ENCODE results near the gene IL27RA.

The IL27RA gene

GRCh38 chr19:14078411-14078810 lies 46.8 kb downstream of the IL27RA start:
- no peak for DNase-seq (ENCODE audit: low spot score)
- WGBS, 2 donors (ENCODE audit: extremely low coverage in 2 of 2, insufficient read length in 2 of 2, insufficient replicate concordance in 1 of 2) = no CpG with 5 or more reads among the region's 2 CpGs

GRCh38 chr19:14080887-14081796 lies 49.6 kb downstream of the IL27RA start:
- Histone ChIP-seq H4K8ac (ENCODE audit: low read depth, low read length) (no peak overlapping the region), H3K9ac (ENCODE audit: low read depth, low read length, poor library complexity) (peak overlapping the region; percentile 72), H2BK12ac (ENCODE audit: low read length) (no peak overlapping the region), H2BK5ac (ENCODE audit: low read length) (peak overlapping the region; percentile 93), H3K4me3 (ENCODE audit: low read length in 2 of 2) (peak overlapping the region; percentile 62 to 89), H3K4ac (ENCODE audit: low read length) (no peak overlapping the region), H3K9me3 (replicated peaks in 1 of 2; ENCODE audit: control insufficient read depth in 2 of 2, insufficient read depth in 1 of 2, low read depth in 1 of 2, low read length in 2 of 2) (no peaks in the 10 kb centered on the region), H2AFZ (ENCODE audit: low read length) (peak overlapping the region; percentile 90), H3K36me3 (replicated peaks in 1 of 2; ENCODE audit: control insufficient read depth in 2 of 2, insufficient read depth in 2 of 2, low read length in 2 of 2) (no peaks in the 10 kb centered on the region), H3K79me1 (ENCODE audit: low read depth, low read length) (no peaks in the 10 kb centered on the region), H2AK5ac (ENCODE audit: low read depth, low read length) (peak overlapping the region; percentile 60), H3K4me2 (ENCODE audit: insufficient read depth, low read length, poor library complexity, severe bottlenecking) (peak overlapping the region; percentile 98), H3K4me1 (ENCODE audit: control insufficient read depth in 2 of 2, insufficient read depth in 1 of 2, low read depth in 1 of 2, low read length in 2 of 2) (peaks cover 0 to 5% of the 10 kb centered on the region in 2 donors), H3K18ac (ENCODE audit: low read length) (peak overlapping the region; percentile 91), H3K14ac (ENCODE audit: low read length) (no peak overlapping the region), H3K27ac (replicated peaks; ENCODE audit: low read length) (peak overlapping the region; percentile 54), H2BK120ac (ENCODE audit: low read depth, low read length) (no peak overlapping the region), H4K91ac (ENCODE audit: low read depth, low read length, poor library complexity) (no peak overlapping the region), H3K27me3 (ENCODE audit: control insufficient read depth in 3 of 3, insufficient read depth in 3 of 3, low read depth in 1 of 3, low read length in 3 of 3) (no peaks in the 10 kb centered on the region), H3K23ac (ENCODE audit: low read depth, low read length, poor library complexity) (peak overlapping the region; percentile 52), H2BK15ac (ENCODE audit: low read length) (peak overlapping the region; percentile 88)
- no CpG with 5 or more reads among the region's 50 CpGs for WGBS, 2 donors (ENCODE audit: extremely low coverage in 2 of 2, insufficient read length in 2 of 2, insufficient replicate concordance in 1 of 2)
- DNase-seq (ENCODE audit: low spot score) = peak; percentile 99

More at GRCh38 chr19:14078411-14078810, 46.8 kb downstream of the IL27RA start:
- Histone ChIP-seq H3K79me1 (ENCODE audit: low read depth, low read length) (no peaks in the 10 kb centered on the region), H2BK120ac (ENCODE audit: low read depth, low read length) (no peak overlapping the region), H3K23ac (ENCODE audit: low read depth, low read length, poor library complexity) (no peak overlapping the region), H2AFZ (ENCODE audit: low read length) (no peak overlapping the region), H3K14ac (ENCODE audit: low read length) (no peak overlapping the region), H3K4ac (ENCODE audit: low read length) (no peak overlapping the region), H4K91ac (ENCODE audit: low read depth, low read length, poor library complexity) (no peak overlapping the region), H3K9me3 (replicated peaks in 1 of 2; ENCODE audit: control insufficient read depth in 2 of 2, insufficient read depth in 1 of 2, low read depth in 1 of 2, low read length in 2 of 2) (no peaks in the 10 kb centered on the region), H2BK12ac (ENCODE audit: low read length) (no peak overlapping the region), H3K18ac (ENCODE audit: low read length) (no peak overlapping the region), H3K27me3 (ENCODE audit: control insufficient read depth in 3 of 3, insufficient read depth in 3 of 3, low read depth in 1 of 3, low read length in 3 of 3) (peaks cover 0 to 20% (median 5%) of the 10 kb centered on the region in 3 experiments), H3K4me3 (ENCODE audit: low read length in 2 of 2) (no peak overlapping the region), H2BK15ac (ENCODE audit: low read length) (no peak overlapping the region), H2BK5ac (ENCODE audit: low read length) (no peak overlapping the region), H2AK5ac (ENCODE audit: low read depth, low read length) (no peak overlapping the region), H4K8ac (ENCODE audit: low read depth, low read length) (no peak overlapping the region), H3K4me2 (ENCODE audit: insufficient read depth, low read length, poor library complexity, severe bottlenecking) (no peak overlapping the region), H3K27ac (replicated peaks; ENCODE audit: low read length) (no peak overlapping the region), H3K9ac (ENCODE audit: low read depth, low read length, poor library complexity) (no peak overlapping the region), H3K4me1 (ENCODE audit: control insufficient read depth in 2 of 2, insufficient read depth in 1 of 2, low read depth in 1 of 2, low read length in 2 of 2) (peaks cover 7 to 14% of the 10 kb centered on the region in 2 donors), H3K36me3 (replicated peaks in 1 of 2; ENCODE audit: control insufficient read depth in 2 of 2, insufficient read depth in 2 of 2, low read length in 2 of 2) (no peaks in the 10 kb centered on the region)

- DNase-seq (ENCODE audit: low spot score) = no peak
- H3K23ac ChIP-seq (ENCODE audit: low read depth, low read length, poor library complexity) = peak overlapping the region; percentile 52
- no peaks in the 10 kb centered on the region for H3K27me3 ChIP-seq (ENCODE audit: control insufficient read depth in 3 of 3, insufficient read depth in 3 of 3, low read depth in 1 of 3, low read length in 3 of 3)
- peak overlapping the region; percentile 84 for H2BK15ac ChIP-seq (ENCODE audit: low read length)
- peak overlapping the region; percentile 58 for H2AK5ac ChIP-seq (ENCODE audit: low read depth, low read length)
- no peak overlapping the region for H4K91ac ChIP-seq (ENCODE audit: low read depth, low read length, poor library complexity)
- H3K36me3 ChIP-seq (replicated peaks in 1 of 2; ENCODE audit: control insufficient read depth in 2 of 2, insufficient read depth in 2 of 2, low read length in 2 of 2) = peaks cover 0 to 9% of the 10 kb centered on the region in 2 donors
- H4K8ac ChIP-seq (ENCODE audit: low read depth, low read length) = no peak overlapping the region
- H3K18ac ChIP-seq (ENCODE audit: low read length) = peak overlapping the region; percentile 90
- H3K4me3 ChIP-seq (ENCODE audit: low read length in 2 of 2) = peak overlapping the region; percentile 60 to 89
- H2AFZ ChIP-seq (ENCODE audit: low read length) = peak overlapping the region; percentile 83
- H3K79me1 ChIP-seq (ENCODE audit: low read depth, low read length) = no peaks in the 10 kb centered on the region
- H3K4me1 ChIP-seq (ENCODE audit: control insufficient read depth in 2 of 2, insufficient read depth in 1 of 2, low read depth in 1 of 2, low read length in 2 of 2) = peaks cover 0 to 5% of the 10 kb centered on the region in 2 donors
- H3K27ac ChIP-seq (replicated peaks; ENCODE audit: low read length) = peak overlapping the region; percentile 53
- no peaks in the 10 kb centered on the region for H3K9me3 ChIP-seq (replicated peaks in 1 of 2; ENCODE audit: control insufficient read depth in 2 of 2, insufficient read depth in 1 of 2, low read depth in 1 of 2, low read length in 2 of 2)
- no peak overlapping the region for H3K9ac ChIP-seq (ENCODE audit: low read depth, low read length, poor library complexity)
- H2BK120ac ChIP-seq (ENCODE audit: low read depth, low read length) = no peak overlapping the region
- no peak overlapping the region for H3K4ac ChIP-seq (ENCODE audit: low read length)
- H3K4me2 ChIP-seq (ENCODE audit: insufficient read depth, low read length, poor library complexity, severe bottlenecking) = peak overlapping the region; percentile 93
- no CpG with 5 or more reads among the region's 24 CpGs for WGBS, 2 donors (ENCODE audit: extremely low coverage in 2 of 2, insufficient read length in 2 of 2, insufficient replicate concordance in 1 of 2)
- H2BK12ac ChIP-seq (ENCODE audit: low read length) = no peak overlapping the region
- H3K14ac ChIP-seq (ENCODE audit: low read length) = no peak overlapping the region
- peak overlapping the region; percentile 93 for H2BK5ac ChIP-seq (ENCODE audit: low read length)
Measured at GRCh38 chr19:14081797-14082674, 50.5 kb downstream of the IL27RA start.

- H3K79me1 ChIP-seq (ENCODE audit: low read depth, low read length) = no peaks in the 10 kb centered on the region
- peaks cover 0 to 5% of the 10 kb centered on the region in 2 donors for H3K4me1 ChIP-seq (ENCODE audit: control insufficient read depth in 2 of 2, insufficient read depth in 1 of 2, low read depth in 1 of 2, low read length in 2 of 2)
- H3K27me3 ChIP-seq (ENCODE audit: control insufficient read depth in 3 of 3, insufficient read depth in 3 of 3, low read depth in 1 of 3, low read length in 3 of 3) = no peaks in the 10 kb centered on the region
- no peak overlapping the region for H3K4me2 ChIP-seq (ENCODE audit: insufficient read depth, low read length, poor library complexity, severe bottlenecking)
- no peak overlapping the region for H2BK12ac ChIP-seq (ENCODE audit: low read length)
- H3K23ac ChIP-seq (ENCODE audit: low read depth, low read length, poor library complexity) = no peak overlapping the region
- no peak overlapping the region for H4K91ac ChIP-seq (ENCODE audit: low read depth, low read length, poor library complexity)
- peak overlapping the region in 1 of 2 donors; percentile 60 for H3K4me3 ChIP-seq (ENCODE audit: low read length in 2 of 2)
- H3K9me3 ChIP-seq (replicated peaks in 1 of 2; ENCODE audit: control insufficient read depth in 2 of 2, insufficient read depth in 1 of 2, low read depth in 1 of 2, low read length in 2 of 2) = no peaks in the 10 kb centered on the region
- H3K9ac ChIP-seq (ENCODE audit: low read depth, low read length, poor library complexity) = no peak overlapping the region
- peaks cover 2 to 12% of the 10 kb centered on the region in 2 donors for H3K36me3 ChIP-seq (replicated peaks in 1 of 2; ENCODE audit: control insufficient read depth in 2 of 2, insufficient read depth in 2 of 2, low read length in 2 of 2)
- no peak overlapping the region for H3K27ac ChIP-seq (replicated peaks; ENCODE audit: low read length)
- no peak for DNase-seq (ENCODE audit: low spot score)
- WGBS, 2 donors (ENCODE audit: extremely low coverage in 2 of 2, insufficient read length in 2 of 2, insufficient replicate concordance in 1 of 2) = no CpG with 5 or more reads among the region's 1 CpG
- H3K18ac ChIP-seq (ENCODE audit: low read length) = no peak overlapping the region
- no peak overlapping the region for H3K14ac ChIP-seq (ENCODE audit: low read length)
- H2BK15ac ChIP-seq (ENCODE audit: low read length) = no peak overlapping the region
- no peak overlapping the region for H2AK5ac ChIP-seq (ENCODE audit: low read depth, low read length)
- H2BK120ac ChIP-seq (ENCODE audit: low read depth, low read length) = no peak overlapping the region
- H2AFZ ChIP-seq (ENCODE audit: low read length) = no peak overlapping the region
- H2BK5ac ChIP-seq (ENCODE audit: low read length) = no peak overlapping the region
- H4K8ac ChIP-seq (ENCODE audit: low read depth, low read length) = no peak overlapping the region
- no peak overlapping the region for H3K4ac ChIP-seq (ENCODE audit: low read length)
Measured at GRCh38 chr19:14082675-14082960, 51.1 kb downstream of the IL27RA start.
